ENCODE results near the gene CCDC148.
A peak's percentile ranks its signal among the peaks of the same experiment; 100 is the strongest.
"Not testable (repeated sequence)": the region's sequence is repeated elsewhere in the genome, so short reads cannot be mapped to it uniquely, and the experiment has no call there.

Gene CCDC148

DNA sequence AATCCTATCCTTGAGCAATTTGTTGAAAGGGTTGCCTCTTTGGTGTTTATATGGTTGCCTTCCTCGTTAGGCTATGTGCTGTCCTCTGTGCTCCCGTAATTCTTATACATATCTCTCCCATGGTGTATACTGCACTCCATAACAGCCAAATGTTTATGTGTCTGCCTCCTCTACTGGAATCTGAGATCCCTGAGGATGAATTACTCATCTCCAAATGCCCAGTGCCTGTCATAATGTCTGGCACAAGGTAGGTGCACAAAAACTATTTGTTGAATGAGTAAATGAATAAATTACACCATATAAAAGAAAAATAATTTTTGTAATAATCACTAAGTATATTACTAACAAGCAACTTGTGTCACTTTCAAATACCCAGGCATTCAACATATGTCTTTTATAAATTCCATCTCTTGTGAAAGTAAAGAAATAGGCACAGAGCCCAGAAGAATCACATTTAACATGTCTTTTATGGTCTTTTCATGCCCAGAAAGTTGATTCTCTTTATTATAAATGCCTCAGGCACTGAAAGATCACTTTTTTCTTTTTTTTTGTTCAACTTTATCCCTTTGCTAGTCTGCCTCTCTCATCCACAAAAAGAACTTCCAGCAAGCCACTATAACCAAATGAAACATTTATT is 164.9 kb downstream of the CCDC148 start:
- DNase-seq (ENCODE audit: low read depth): peak; percentile 63

DNA sequence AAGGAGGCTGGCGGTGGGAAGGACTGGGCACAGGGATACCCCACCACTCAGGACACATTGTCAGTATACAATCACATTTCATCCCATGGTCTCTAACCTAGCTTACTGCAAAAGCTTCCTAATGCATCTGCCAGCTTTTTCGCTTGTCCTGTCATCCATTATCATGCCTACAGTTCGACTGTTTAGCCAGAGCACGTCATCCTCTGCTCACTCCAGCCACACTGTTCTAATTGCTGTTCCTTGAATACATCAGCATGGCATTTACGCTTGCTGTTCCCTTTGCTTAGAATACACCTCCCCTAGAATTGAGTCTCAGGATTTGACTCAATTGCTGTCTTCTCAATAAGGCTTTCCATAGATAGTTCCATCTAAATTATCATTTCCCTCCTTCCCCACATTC is 166.3 kb downstream of the CCDC148 start:
- no peak for DNase-seq (ENCODE audit: low read depth)

DNA sequence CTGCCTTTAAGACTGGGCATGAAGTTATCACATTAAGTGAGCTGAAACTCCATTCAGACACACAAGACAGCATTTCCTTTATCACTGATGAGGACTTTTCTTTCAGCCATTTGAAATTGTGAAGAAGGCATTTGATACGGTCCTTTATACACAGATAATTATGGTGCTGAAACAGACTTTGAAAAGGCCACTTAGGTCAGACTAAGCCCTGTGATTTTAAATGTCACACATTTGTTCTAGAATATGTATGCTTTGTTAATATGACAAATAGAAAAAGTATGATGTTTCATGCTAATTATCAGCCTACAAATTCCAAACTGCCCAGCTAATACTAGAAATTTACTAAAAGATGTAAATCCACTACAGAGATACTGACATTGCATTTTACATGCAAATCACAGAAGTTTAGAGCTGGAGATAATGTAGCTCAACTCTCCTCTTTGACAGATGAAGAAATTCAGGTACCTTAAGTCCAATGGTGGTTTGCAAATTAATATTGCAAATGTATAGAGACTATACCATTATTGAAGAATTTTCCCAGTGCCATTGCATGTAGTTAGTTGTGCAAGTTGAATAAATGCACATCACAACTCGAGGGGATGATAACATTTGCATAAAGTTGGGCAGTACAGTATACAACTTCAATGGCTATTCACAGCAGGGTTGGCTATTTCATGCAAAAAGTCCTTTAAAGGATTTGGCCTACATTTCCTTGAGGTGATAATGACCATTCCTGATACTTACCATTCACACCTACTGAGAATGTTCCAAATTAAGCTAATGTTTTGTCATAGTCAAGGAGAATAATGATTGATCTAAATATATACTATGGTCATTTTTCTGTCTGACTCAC is 179.7 kb downstream of the CCDC148 start:
- no peak for DNase-seq (ENCODE audit: low read depth)

DNA sequence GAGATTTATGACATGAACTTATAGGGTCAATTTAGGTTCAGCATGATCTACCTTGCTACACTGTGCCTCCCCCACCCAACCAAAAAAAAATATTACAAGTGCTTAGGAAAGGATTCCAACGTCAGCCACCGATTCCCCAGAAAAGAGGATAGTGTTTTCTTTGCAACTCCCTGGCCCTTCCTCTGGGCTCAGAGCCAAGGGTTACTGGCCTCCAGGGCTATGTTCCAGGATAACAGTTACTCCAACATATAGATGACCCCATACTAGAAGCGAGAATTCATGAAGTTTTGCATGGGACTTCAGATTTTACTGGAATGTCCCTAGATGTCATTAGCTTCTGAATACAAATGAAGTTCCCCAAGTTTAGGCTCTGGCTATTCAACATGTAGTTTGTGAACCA is 182.8 kb downstream of the CCDC148 start:
- DNase-seq (ENCODE audit: low read depth): no peak

DNA sequence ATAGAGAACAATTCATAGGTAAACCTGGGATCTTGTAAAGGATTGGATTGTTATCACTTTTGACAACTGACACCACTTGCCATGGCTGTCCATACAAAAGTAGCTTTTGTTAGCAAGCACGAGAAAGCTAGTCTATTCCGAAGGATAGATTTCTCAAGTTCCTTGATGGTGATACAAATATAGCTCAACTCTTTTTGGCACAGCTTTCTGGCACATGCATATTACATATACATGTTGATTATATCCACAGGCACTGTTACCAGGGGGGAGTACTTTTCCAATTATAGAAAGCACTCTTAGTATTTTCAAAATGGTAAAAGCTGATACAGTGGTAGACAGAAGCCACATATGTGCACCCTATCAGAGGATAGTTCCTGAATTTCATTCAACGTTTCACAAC is 186.0 kb downstream of the CCDC148 start:
- DNase-seq (ENCODE audit: low read depth): no peak

- DNase-seq (ENCODE audit: low read depth): no peak
Observed at GRCh38 chr2:158269143-158269542, 187.4 kb downstream of the CCDC148 start.

DNA sequence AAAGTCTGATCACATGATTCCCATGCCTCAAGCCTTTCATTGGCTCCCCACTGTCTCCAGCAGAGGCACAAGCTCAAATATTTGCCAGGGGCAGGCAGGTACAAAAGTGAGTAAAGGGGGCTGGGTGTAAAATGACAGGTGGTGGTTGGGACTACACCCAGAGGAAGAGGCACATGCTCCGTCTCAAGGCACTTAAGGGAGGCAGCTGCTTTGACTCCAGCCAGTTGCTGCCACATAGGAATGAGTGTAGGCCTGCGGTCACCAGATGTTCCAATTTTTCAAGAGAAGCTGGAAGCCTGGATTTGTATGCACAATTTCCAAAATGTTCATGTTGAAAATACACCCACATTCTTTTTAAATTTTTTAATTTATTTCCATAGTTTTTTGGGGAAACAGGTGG is 190.4 kb downstream of the CCDC148 start:
- no peak for DNase-seq (ENCODE audit: low read depth)

GRCh38 chr2:158255257-158255656 is 201.3 kb downstream of the CCDC148 start:
- DNase-seq (ENCODE audit: low read depth): no peak

- no peak for DNase-seq (ENCODE audit: low read depth)
Observed at GRCh38 chr2:158253170-158253569, 203.4 kb downstream of the CCDC148 start.

GRCh38 chr2:158251356-158251755 is 205.2 kb downstream of the CCDC148 start:
- DNase-seq (ENCODE audit: low read depth): no peak

- DNase-seq (ENCODE audit: low read depth): no peak
Observed at GRCh38 chr2:158243392-158243791, 213.2 kb downstream of the CCDC148 start.

DNA sequence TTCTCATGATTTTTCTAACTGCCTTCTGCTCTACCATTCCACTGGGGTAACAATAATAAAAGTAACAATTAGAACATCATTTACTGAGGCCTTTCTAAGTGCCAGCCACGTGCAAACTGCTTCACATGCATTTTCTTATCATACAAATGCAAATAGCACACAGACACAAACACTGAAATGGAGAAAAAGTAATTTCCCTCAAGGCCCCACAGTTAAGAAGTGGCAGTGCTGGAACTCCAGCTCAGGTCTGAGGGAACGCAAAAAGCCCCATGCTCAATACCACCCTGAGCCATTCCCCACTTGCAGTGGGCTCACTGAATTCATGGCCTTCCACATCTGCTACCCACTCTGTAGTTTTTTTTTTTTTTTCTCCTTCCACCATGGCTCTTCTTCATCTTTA is 214.3 kb downstream of the CCDC148 start:
- no peak for DNase-seq (ENCODE audit: low read depth)

GRCh38 chr2:158240975-158241374 is 215.6 kb downstream of the CCDC148 start:
- DNase-seq (ENCODE audit: low read depth): no peak

- no peak for DNase-seq (ENCODE audit: low read depth)
Observed at GRCh38 chr2:158239271-158239670, 217.3 kb downstream of the CCDC148 start.

DNA sequence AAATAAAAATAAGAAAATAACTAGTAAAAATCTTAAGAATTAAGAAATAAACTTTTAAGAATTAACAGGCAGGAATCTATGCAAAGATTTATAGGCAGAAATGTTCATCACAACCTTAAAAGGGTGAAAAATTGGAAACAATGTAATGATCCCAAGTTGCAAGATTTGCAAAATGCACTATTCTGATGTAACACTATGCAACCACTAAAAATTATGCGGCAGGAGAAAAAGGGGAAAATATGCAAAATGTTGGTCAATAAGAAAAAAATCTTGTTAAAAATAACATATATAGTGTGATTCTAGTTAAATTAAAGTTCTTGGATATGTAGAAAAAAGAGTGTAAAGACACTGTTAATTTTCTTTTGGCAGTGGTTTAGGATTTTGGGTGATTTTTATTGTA is 222.1 kb downstream of the CCDC148 start:
- DNase-seq (ENCODE audit: low read depth): no peak

- no peak for DNase-seq (ENCODE audit: low read depth)
Observed at GRCh38 chr2:158232476-158232875, 224.1 kb downstream of the CCDC148 start.

DNA sequence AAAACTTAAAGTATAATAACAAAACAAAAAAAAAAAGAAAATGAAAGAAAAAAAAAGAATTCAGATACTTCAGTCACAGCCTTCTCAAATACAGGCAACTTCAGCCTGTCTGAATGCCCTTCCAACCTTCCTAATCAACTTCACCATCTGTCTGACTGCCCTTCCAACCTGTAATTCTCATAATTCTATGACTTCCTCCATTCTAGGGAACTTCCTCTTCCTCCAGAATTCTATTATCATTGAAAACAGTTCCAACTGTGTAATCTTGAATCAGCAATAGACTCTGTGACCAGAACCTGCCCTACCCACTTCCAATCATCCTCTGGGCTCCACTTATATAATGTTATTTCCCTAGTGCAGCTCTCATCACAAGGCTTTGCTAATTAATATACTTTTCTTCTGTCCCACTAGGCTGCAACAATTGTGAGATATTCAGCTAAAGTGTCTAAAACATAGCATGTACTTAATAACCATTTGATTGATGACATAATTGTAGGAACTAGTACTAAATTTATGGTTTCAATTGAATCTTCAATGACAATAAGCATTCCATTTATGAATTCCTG is 227.5 kb downstream of the CCDC148 start:
- no peak for DNase-seq (ENCODE audit: low read depth)

DNA sequence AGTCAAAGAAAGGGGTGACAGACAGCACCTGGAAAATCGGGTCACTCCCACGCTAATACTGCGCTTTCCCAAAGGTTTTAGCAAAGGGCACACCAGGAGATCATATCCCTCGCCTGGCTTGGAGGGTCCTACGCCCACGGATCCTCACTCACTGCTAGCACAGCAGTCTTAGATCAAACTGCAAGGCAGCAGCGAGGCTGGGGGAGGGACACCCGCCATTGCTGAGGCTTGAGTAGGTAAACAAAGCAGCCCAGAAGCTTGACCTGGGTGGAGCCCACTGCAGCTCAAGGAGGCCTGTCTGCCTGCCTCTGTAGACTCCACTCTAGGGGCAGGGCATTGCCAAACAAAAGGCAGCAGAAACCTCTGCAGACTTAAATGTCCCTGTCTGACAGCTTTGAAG is 233.5 kb downstream of the CCDC148 start:
- not testable (repeated sequence) for DNase-seq (ENCODE audit: low read depth)

GRCh38 chr2:158221063-158222020 is 235.2 kb downstream of the CCDC148 start:
- DNase-seq (ENCODE audit: low read depth): no peak

- no peak for DNase-seq (ENCODE audit: low read depth)
Observed at GRCh38 chr2:158217593-158217992, 239.0 kb downstream of the CCDC148 start.

GRCh38 chr2:158214431-158214830 is 242.1 kb downstream of the CCDC148 start:
- no peak for DNase-seq (ENCODE audit: low read depth)

GRCh38 chr2:158213773-158214172 is 242.8 kb downstream of the CCDC148 start:
- DNase-seq (ENCODE audit: low read depth): no peak
